Uterus (tissue), 2 donors: ENCODE measurements around the gene LRRC28.

ENCODE experiments used
- POLR2A ChIP-seq, 2 donors: fragments of 450-650 bp; IDR thresholded peaks; one replicate each; pipeline ENCODE4 v1.6.1; 2016; ENCODE audit warnings: antibody characterized with exemption in 2 of 2, mild to moderate bottlenecking in 1 of 2, moderate library complexity in 1 of 2
- TF ChIP-seq, protein P1 (sequence below), 4 experiments: fragments of 200-600 bp in 2 of 4; fragments of 450-650 bp in 2 of 4; sonication (generic) in 2 of 4; IDR thresholded peaks; one replicate each; pipeline ENCODE4 v1.5.1; 2016 to 2019; ENCODE audit warnings: antibody characterized with exemption in 4 of 4, mild to moderate bottlenecking in 2 of 4, moderate library complexity in 1 of 4

DNA sequence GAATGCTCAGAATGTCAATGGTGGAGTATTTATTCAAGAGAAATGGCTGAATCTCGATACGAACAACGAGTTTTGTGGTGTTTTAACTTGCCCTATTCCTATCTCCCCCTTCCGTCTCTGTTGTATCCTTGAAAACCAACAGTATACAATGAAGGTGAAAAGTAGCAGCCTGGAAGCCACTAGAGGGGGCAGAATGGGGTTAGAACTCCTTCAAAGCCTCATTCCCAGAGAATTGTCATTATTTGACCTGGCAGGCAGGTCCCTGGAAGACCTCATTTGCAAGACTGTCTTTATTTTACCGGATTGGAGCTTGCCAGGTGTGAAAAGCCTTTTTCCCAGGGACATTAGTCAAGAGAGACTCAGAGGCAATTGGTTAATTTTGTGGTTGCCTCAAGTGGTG is 139.4 kb downstream of the LRRC28 start:
- TF ChIP-seq, protein P1, sequence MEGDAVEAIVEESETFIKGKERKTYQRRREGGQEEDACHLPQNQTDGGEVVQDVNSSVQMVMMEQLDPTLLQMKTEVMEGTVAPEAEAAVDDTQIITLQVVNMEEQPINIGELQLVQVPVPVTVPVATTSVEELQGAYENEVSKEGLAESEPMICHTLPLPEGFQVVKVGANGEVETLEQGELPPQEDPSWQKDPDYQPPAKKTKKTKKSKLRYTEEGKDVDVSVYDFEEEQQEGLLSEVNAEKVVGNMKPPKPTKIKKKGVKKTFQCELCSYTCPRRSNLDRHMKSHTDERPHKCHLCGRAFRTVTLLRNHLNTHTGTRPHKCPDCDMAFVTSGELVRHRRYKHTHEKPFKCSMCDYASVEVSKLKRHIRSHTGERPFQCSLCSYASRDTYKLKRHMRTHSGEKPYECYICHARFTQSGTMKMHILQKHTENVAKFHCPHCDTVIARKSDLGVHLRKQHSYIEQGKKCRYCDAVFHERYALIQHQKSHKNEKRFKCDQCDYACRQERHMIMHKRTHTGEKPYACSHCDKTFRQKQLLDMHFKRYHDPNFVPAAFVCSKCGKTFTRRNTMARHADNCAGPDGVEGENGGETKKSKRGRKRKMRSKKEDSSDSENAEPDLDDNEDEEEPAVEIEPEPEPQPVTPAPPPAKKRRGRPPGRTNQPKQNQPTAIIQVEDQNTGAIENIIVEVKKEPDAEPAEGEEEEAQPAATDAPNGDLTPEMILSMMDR (IDR thresholded peaks at IDR 0.05), result no peak
- TF ChIP-seq POLR2A (IDR thresholded peaks at IDR 0.05), result no peak
